Uterus (tissue), 4 donors: Measurements from ENCODE around the gene CCDC85B. TPM values are rescaled to one million over a fixed set of nuclear protein-coding genes. Genes with fewer than 3 reads are reported as not detected.

Source experiments
- DNase-seq, 2 donors: peaks; one replicate each; pipeline ENCODE4 v3.0.0-alpha.2; 2019 to 2020
- H3K27ac ChIP-seq, 2 donors: fragments of 200-600 bp; sonication (generic); 1 replicate in 1 of 2; 2 replicates in 1 of 2; pipeline ENCODE4 v1.5.1; 2016 to 2018
- H3K27me3 ChIP-seq, 2 donors: fragments of 200-600 bp; sonication (generic); one replicate each; pipeline ENCODE4 v1.5.1; 2018 to 2019; ENCODE audit warnings: control low read depth in 1 of 2
- H3K36me3 ChIP-seq, 2 donors: fragments of 200-600 bp; sonication (generic); one replicate each; pipeline ENCODE4 v1.5.1; 2019; ENCODE audit warnings: control low read depth in 1 of 2
- H3K4me1 ChIP-seq, 2 donors: fragments of 200-600 bp; sonication (generic); one replicate each; pipeline ENCODE4 v1.5.1; 2018 to 2019; ENCODE audit warnings: control low read depth in 1 of 2
- H3K4me3 ChIP-seq, 2 donors: fragments of 200-600 bp; sonication (generic); 1 replicate in 1 of 2; 2 replicates in 1 of 2; pipeline ENCODE4 v1.5.1; 2018 to 2019; ENCODE audit warnings: mild to moderate bottlenecking in 1 of 2
- H3K9me3 ChIP-seq, 2 donors: fragments of 200-600 bp; sonication (generic); one replicate each; pipeline ENCODE4 v1.5.1; 2019; ENCODE audit warnings: control low read depth in 1 of 2
- CTCF ChIP-seq, 4 experiments: fragments of 200-600 bp in 2 of 4; fragments of 450-650 bp in 2 of 4; sonication (generic) in 2 of 4; IDR thresholded peaks; one replicate each; pipeline ENCODE4 v1.5.1; 2016 to 2019; ENCODE audit warnings: antibody characterized with exemption in 4 of 4, mild to moderate bottlenecking in 2 of 4, moderate library complexity in 1 of 4
- POLR2A ChIP-seq, 2 donors: fragments of 450-650 bp; IDR thresholded peaks; one replicate each; pipeline ENCODE4 v1.6.1; 2016; ENCODE audit warnings: antibody characterized with exemption in 2 of 2, mild to moderate bottlenecking in 1 of 2, moderate library complexity in 1 of 2
- intact Hi-C: fragments of 100-400 bp; cut with DNase I; formaldehyde crosslinking; loops from one replicate; pipeline ENCODE4 v1.15.1; 2023; ENCODE audit warnings: low total_unique reads
- total RNA-seq, 4 donors: library from RNA; depleted of rRNA in 3 of 4; stranded (reverse); fragments of >200 nt in 3 of 4; gene quantifications; one replicate each; pipeline versions ENCODE4 v1.1.0 to v1.2.4, GENCODE V29; 2014 to 2023
- donor health status: DM: yes; HTN: yes; CAD: no.

CCDC85B gene
- total RNA-seq, 4 donors from 2014 or later = 22.3 to 141 (median 54.5) TPM

- TF ChIP-seq POLR2A (IDR thresholded peaks at IDR 0.05) (no peak), CTCF (IDR thresholded peaks at IDR 0.05) (no peak)
- Histone ChIP-seq H3K4me3 (peak overlapping the region; percentile 92 to 99), H3K27me3 (no peaks in the 10 kb centered on the region), H3K36me3 (no peaks in the 10 kb centered on the region), H3K27ac (peak overlapping the region; percentile 98 to 99), H3K4me1 (peaks cover 7 to 13% of the 10 kb centered on the region in 2 donors), H3K9me3 (no peaks in the 10 kb centered on the region)
- intact Hi-C loops = no loop called here
- no peak for DNase-seq
Observed at GRCh38 chr11:65858681-65859087, 31.8 kb upstream of the CCDC85B start.

- DNase-seq = peak; percentile 99 to 100
- peak overlapping the region; percentile 92 to 99 for H3K4me3 ChIP-seq
- peak overlapping the region; percentile 98 to 99 for H3K27ac ChIP-seq
- H3K9me3 ChIP-seq = no peaks in the 10 kb centered on the region
- H3K36me3 ChIP-seq = no peaks in the 10 kb centered on the region
- peaks cover 7 to 13% of the 10 kb centered on the region in 2 donors for H3K4me1 ChIP-seq
- peak; percentile 95 to 99 for TF ChIP-seq POLR2A (IDR thresholded peaks at IDR 0.05)
- TF ChIP-seq CTCF (IDR thresholded peaks at IDR 0.05) = peak in 2 of 4 experiments; percentile 19 to 24
- intact Hi-C loops = no loop called here
- no peaks in the 10 kb centered on the region for H3K27me3 ChIP-seq
Observed at GRCh38 chr11:65859095-65859811, 31.2 kb upstream of the CCDC85B start.

GRCh38 chr11:65859812-65860277, 30.6 kb upstream of the CCDC85B start:
- Histone ChIP-seq H3K9me3 (no peaks in the 10 kb centered on the region), H3K36me3 (no peaks in the 10 kb centered on the region), H3K27me3 (no peaks in the 10 kb centered on the region), H3K27ac (peak overlapping the region; percentile 98 to 99), H3K4me1 (peaks cover 7 to 13% of the 10 kb centered on the region in 2 donors), H3K4me3 (peak overlapping the region; percentile 92 to 99)
- TF ChIP-seq POLR2A (IDR thresholded peaks at IDR 0.05) (no peak), CTCF (IDR thresholded peaks at IDR 0.05) (no peak)
- DNase-seq = no peak
- intact Hi-C loops = no loop called here

- intact Hi-C loops = no loop called here
- Histone ChIP-seq H3K27me3 (no peaks in the 10 kb centered on the region), H3K27ac (peak within 1 kb of the TSS; percentile 98 to 99), H3K4me1 (peaks cover 7 to 13% of the 10 kb centered on the region in 2 donors), H3K9me3 (no peaks in the 10 kb centered on the region), H3K36me3 (no peaks in the 10 kb centered on the region), H3K4me3 (peak within 1 kb of the TSS; percentile 92 to 99)
- peak; percentile 99 for DNase-seq
- TF ChIP-seq POLR2A (IDR thresholded peaks at IDR 0.05) (peak; percentile 70 to 75), CTCF (IDR thresholded peaks at IDR 0.05) (peak; percentile 87 to 95 (median 92))
Observed at GRCh38 chr11:65860278-65861164, 30.0 kb upstream of the CCDC85B start, which contains the start of gene MUS81. Gene MUS81 (plus strand): TSS chr11:65860433. CDS start chr11:65860754, 321 bp downstream.
